DOHH2 (cell line): ENCODE results near the gene JMJD8.

Source experiments
- H3F3A ChIP-seq: fragments of 200-600 bp; sonication (generic), shearing (Covaris generic); 2 replicates; pipeline ENCODE4 v1.6.0; 2016; ENCODE audit warnings: antibody characterized with exemption, mild to moderate bottlenecking; ENCODE audit not compliant: control insufficient read depth, insufficient read depth
- H3K27ac ChIP-seq: fragments of 200-600 bp; sonication (generic); 2 replicates; pipeline ENCODE4 v1.5.1; 2014; ENCODE audit warnings: low read depth, mild to moderate bottlenecking, low read length, moderate library complexity
- H3K27me3 ChIP-seq: fragments of 200-600 bp; sonication (generic); 2 replicates; pipeline ENCODE4 v1.6.1; 2014; ENCODE audit warnings: mild to moderate bottlenecking, low read length, mixed read lengths; ENCODE audit not compliant: control insufficient read depth
- H3K36me3 ChIP-seq: fragments of 200-600 bp; sonication (generic); 2 replicates; pipeline ENCODE4 v1.6.1; 2014; ENCODE audit warnings: mild to moderate bottlenecking, low read length, moderate library complexity, mixed read lengths; ENCODE audit not compliant: control insufficient read depth
- H3K4me1 ChIP-seq: fragments of 200-600 bp; sonication (generic); 2 replicates; pipeline ENCODE4 v1.6.1; 2014; ENCODE audit warnings: mild to moderate bottlenecking, low read length, mixed read lengths; ENCODE audit not compliant: control insufficient read depth
- H3K4me2 ChIP-seq: fragments of 200-600 bp; sonication (generic); 2 replicates; pipeline ENCODE4 v1.6.0; 2014; ENCODE audit warnings: mild to moderate bottlenecking, low read length, moderate library complexity
- H3K4me3 ChIP-seq: fragments of 200-600 bp; sonication (generic); 2 replicates; pipeline ENCODE4 v1.5.1; 2014; ENCODE audit warnings: mild to moderate bottlenecking, low read length, mixed read lengths
- H3K79me2 ChIP-seq: fragments of 200-600 bp; sonication (generic); 2 replicates; pipeline ENCODE4 v1.6.1; 2014; ENCODE audit warnings: mild to moderate bottlenecking, low read length, mixed read lengths; ENCODE audit not compliant: control insufficient read depth
- H3K9me2 ChIP-seq: fragments of 200-600 bp; sonication (generic); replicated peaks from 2 replicates; pipeline ENCODE4 v1.6.1; 2014; ENCODE audit warnings: mild to moderate bottlenecking, low read length, mixed read lengths; ENCODE audit not compliant: control insufficient read depth
- H3K9me3 ChIP-seq: fragments of 200-600 bp; sonication (generic); 2 replicates; pipeline ENCODE4 v1.6.1; 2014; ENCODE audit warnings: antibody characterized with exemption, low read length, mixed read lengths; ENCODE audit not compliant: control insufficient read depth, insufficient read depth
- H4K20me1 ChIP-seq: fragments of 200-600 bp; sonication (generic); 2 replicates; pipeline ENCODE4 v1.6.0; 2014; ENCODE audit warnings: low read depth, mild to moderate bottlenecking, antibody characterized with exemption, low read length, moderate library complexity; ENCODE audit not compliant: control insufficient read depth, insufficient read depth
- CTCF ChIP-seq: fragments of 200-600 bp; sonication (generic); IDR thresholded peaks from one replicate; pipeline ENCODE4 v1.5.1; 2014; ENCODE audit warnings: antibody characterized with exemption, mild to moderate bottlenecking, low read depth, low read length; ENCODE audit not compliant: poor library complexity, severe bottlenecking
- EZH2phosphoT487 ChIP-seq: fragments of 200-600 bp; sonication (generic); IDR thresholded peaks from 2 replicates; pipeline ENCODE4 v1.6.1; 2017; ENCODE audit warnings: borderline replicate concordance, mild to moderate bottlenecking, antibody characterized with exemption, low read length, moderate library complexity, mixed read lengths

Gene JMJD8

GRCh38 chr16:671353-672131 is 12.6 kb downstream of the JMJD8 start:
- no peaks in the 10 kb centered on the region for H3K9me3 ChIP-seq
- peaks cover 3% of the 10 kb centered on the region; the same call in 1 of the 2 replicates for H3K27me3 ChIP-seq
- H3K4me3 ChIP-seq: no peak overlapping the region
- 0 out of 2 replicates have a peak, but pooled peaks cover 2% of the 10 kb centered on the region for H3F3A ChIP-seq
- peaks cover 21% of the 10 kb centered on the region for H3K4me1 ChIP-seq
- peaks cover 5% of the 10 kb centered on the region; the same call in 1 of the 2 replicates for H4K20me1 ChIP-seq
- H3K36me3 ChIP-seq: peaks cover 71% of the 10 kb centered on the region
- TF ChIP-seq EZH2phosphoT487: no peak
- H3K9me2 ChIP-seq: no peaks in the 10 kb centered on the region
- no peak overlapping the region for H3K27ac ChIP-seq
- H3K79me2 ChIP-seq: peaks cover 25% of the 10 kb centered on the region
- H3K4me2 ChIP-seq: no peak overlapping the region

GRCh38 chr16:670485-671352 is 13.4 kb downstream of the JMJD8 start:
- Histone ChIP-seq H4K20me1 (peaks cover 5% of the 10 kb centered on the region; the same call in 1 of the 2 replicates), H3K36me3 (peaks cover 77% of the 10 kb centered on the region), H3K9me3 (no peaks in the 10 kb centered on the region), H3F3A (0 out of 2 replicates have a peak, but pooled peaks cover 2% of the 10 kb centered on the region), H3K27me3 (peaks cover 3% of the 10 kb centered on the region; the same call in 1 of the 2 replicates), H3K4me2 (no peak overlapping the region), H3K4me1 (peaks cover 21% of the 10 kb centered on the region), H3K9me2 (no peaks in the 10 kb centered on the region), H3K4me3 (no peak overlapping the region), H3K27ac (no peak overlapping the region), H3K79me2 (peaks cover 25% of the 10 kb centered on the region)
- TF ChIP-seq CTCF: no peak
- TF ChIP-seq EZH2phosphoT487: no peak

- Histone ChIP-seq H3K9me3 (no peaks in the 10 kb centered on the region), H3K4me1 (peaks cover 14% of the 10 kb centered on the region), H3K27ac (no peak overlapping the region), H4K20me1 (peaks cover 5% of the 10 kb centered on the region; the same call in 1 of the 2 replicates), H3K79me2 (peaks cover 25% of the 10 kb centered on the region), H3K4me3 (peak overlapping the region; percentile 98; the same call in 1 of the 2 replicates), H3K36me3 (peaks cover 77% of the 10 kb centered on the region), H3F3A (0 out of 2 replicates have a peak, but pooled peaks cover 2% of the 10 kb centered on the region), H3K27me3 (no peaks in the 10 kb centered on the region), H3K4me2 (peak overlapping the region; percentile 97), H3K9me2 (no peaks in the 10 kb centered on the region)
- TF ChIP-seq EZH2phosphoT487: no peak
- TF ChIP-seq CTCF: no peak
These were observed 14.5 kb downstream of the JMJD8 start for GRCh38 chr16:669666-670065.
